Measurements from ENCODE around the gene MICU1.

GRCh38 chr10:72637398-72637857, 11.5 kb upstream of the MICU1 start:
- TF ChIP-seq CTCF (IDR thresholded peaks at IDR 0.05) (no peak), POLR2A (IDR thresholded peaks at IDR 0.05) (no peak), EP300 (IDR thresholded peaks at IDR 0.05) (no peak)

Data from ovary (tissue), 3 donors.